Measurements from ENCODE around the gene CMAS.

GRCh38 chr12:22056607-22057006 is 10.6 kb downstream of the CMAS start:
- no peak for TF ChIP-seq CBX3 (IDR thresholded peaks at IDR 0.05; ENCODE audit: low read depth)
- TF ChIP-seq POLR2AphosphoS5 (IDR thresholded peaks at IDR 0.05; ENCODE audit: low read depth, low read length) = no peak

Data from HCT116 (cell line).